Trophoblast cell (in vitro differentiated cells and primary cell): ENCODE measurements around the gene KSR1.

ENCODE experiments used
- DNase-seq, 2 donors: peaks; one replicate each; pipeline ENCODE4 v3.0.0-alpha.2; 2016
- H2AFZ ChIP-seq: 2 replicates; pipeline ENCODE4 v1.6.1; 2013; ENCODE audit warnings: low read length, moderate library complexity, mild to moderate bottlenecking; ENCODE audit not compliant: insufficient read depth, poor library complexity
- H2AK5ac ChIP-seq: 2 replicates; pipeline ENCODE4 v1.6.1; 2013; ENCODE audit warnings: mild to moderate bottlenecking, low read length
- H2BK120ac ChIP-seq: 2 replicates; pipeline ENCODE4 v1.6.1; 2013; ENCODE audit warnings: low read length, mild to moderate bottlenecking, moderate library complexity; ENCODE audit not compliant: insufficient read depth, poor library complexity
- H2BK12ac ChIP-seq: 2 replicates; pipeline ENCODE4 v1.6.1; 2013; ENCODE audit warnings: mild to moderate bottlenecking, low read length, moderate library complexity
- H2BK5ac ChIP-seq: 2 replicates; pipeline ENCODE4 v1.6.1; 2013; ENCODE audit warnings: low read length, low read depth, moderate library complexity, mild to moderate bottlenecking; ENCODE audit not compliant: poor library complexity
- H3K14ac ChIP-seq: 2 replicates; pipeline ENCODE4 v1.6.1; 2013; ENCODE audit warnings: mild to moderate bottlenecking, low read length
- H3K18ac ChIP-seq: 2 replicates; pipeline ENCODE4 v1.6.1; 2013; ENCODE audit warnings: mild to moderate bottlenecking, low read length
- H3K23ac ChIP-seq: 2 replicates; pipeline ENCODE4 v1.6.1; 2013; ENCODE audit warnings: low read length
- H3K27ac ChIP-seq: 2 replicates; pipeline ENCODE4 v1.5.1; 2013; ENCODE audit warnings: low read depth, mild to moderate bottlenecking, inconsistent platforms, low read length, moderate library complexity
- H3K27me3 ChIP-seq: 2 replicates; pipeline ENCODE4 v1.6.1; 2013; ENCODE audit warnings: inconsistent platforms, mild to moderate bottlenecking, low read length, moderate library complexity; ENCODE audit not compliant: insufficient read depth
- H3K36me3 ChIP-seq, 2 experiments: 1 replicate in 1 of 2; 2 replicates in 1 of 2; pipeline ENCODE4 v1.6.1; 2013; ENCODE audit warnings: low read length in 2 of 2, mild to moderate bottlenecking in 2 of 2, moderate library complexity in 1 of 2; ENCODE audit not compliant: insufficient read depth in 2 of 2, control insufficient read depth in 1 of 2
- H3K4ac ChIP-seq: 2 replicates; pipeline ENCODE4 v1.6.1; 2013; ENCODE audit warnings: low read depth, mild to moderate bottlenecking, low read length, moderate library complexity
- H3K4me1 ChIP-seq, 2 experiments: 1 replicate in 1 of 2; 2 replicates in 1 of 2; pipeline ENCODE4 v1.6.1; 2013; ENCODE audit warnings: low read length in 2 of 2, mild to moderate bottlenecking in 2 of 2, moderate library complexity in 1 of 2; ENCODE audit not compliant: insufficient read depth in 2 of 2, control insufficient read depth in 1 of 2
- H3K4me2 ChIP-seq: 2 replicates; pipeline ENCODE4 v1.6.1; 2013; ENCODE audit warnings: inconsistent platforms, mild to moderate bottlenecking, low read length, moderate library complexity
- H3K4me3 ChIP-seq: 2 replicates; pipeline ENCODE4 v1.5.1; 2013; ENCODE audit warnings: mild to moderate bottlenecking, low read depth, low read length, inconsistent platforms
- H3K79me1 ChIP-seq: one replicate; pipeline ENCODE4 v1.6.1; 2013; ENCODE audit warnings: low read length
- H3K79me2 ChIP-seq: 2 replicates; pipeline ENCODE4 v1.6.1; 2013; ENCODE audit warnings: low read length, mild to moderate bottlenecking; ENCODE audit not compliant: control insufficient read depth, insufficient read depth, poor library complexity
- H3K9ac ChIP-seq: 2 replicates; pipeline ENCODE4 v1.6.1; 2013; ENCODE audit warnings: mild to moderate bottlenecking, low read length
- H3K9me3 ChIP-seq: 2 replicates; pipeline ENCODE4 v1.6.1; 2013; ENCODE audit warnings: low read depth, mild to moderate bottlenecking, control low read depth, inconsistent platforms, low read length; ENCODE audit not compliant: insufficient read depth
- H4K12ac ChIP-seq: 2 replicates; pipeline ENCODE4 v1.6.1; 2013; ENCODE audit warnings: low read depth, mild to moderate bottlenecking, low read length, moderate library complexity
- H4K8ac ChIP-seq: 2 replicates; pipeline ENCODE4 v1.6.1; 2013; ENCODE audit warnings: low read depth, mild to moderate bottlenecking, low read length, moderate library complexity
- H4K91ac ChIP-seq: one replicate; pipeline ENCODE4 v1.6.1; 2013; ENCODE audit warnings: low read depth, mild to moderate bottlenecking, low read length, moderate library complexity
- WGBS: extraction: QIAGEN DNeasy Blood & Tissue Kit; methylation state at CpG from one replicate; pipeline ENCODE4 v1.1.7; 2013; ENCODE audit warnings: missing lambda C conversion rate; ENCODE audit not compliant: insufficient read length, insufficient coverage; ENCODE audit errors: extremely low coverage; 5-methylcytosine and 5-hydroxymethylcytosine counted together

Gene KSR1

DNA sequence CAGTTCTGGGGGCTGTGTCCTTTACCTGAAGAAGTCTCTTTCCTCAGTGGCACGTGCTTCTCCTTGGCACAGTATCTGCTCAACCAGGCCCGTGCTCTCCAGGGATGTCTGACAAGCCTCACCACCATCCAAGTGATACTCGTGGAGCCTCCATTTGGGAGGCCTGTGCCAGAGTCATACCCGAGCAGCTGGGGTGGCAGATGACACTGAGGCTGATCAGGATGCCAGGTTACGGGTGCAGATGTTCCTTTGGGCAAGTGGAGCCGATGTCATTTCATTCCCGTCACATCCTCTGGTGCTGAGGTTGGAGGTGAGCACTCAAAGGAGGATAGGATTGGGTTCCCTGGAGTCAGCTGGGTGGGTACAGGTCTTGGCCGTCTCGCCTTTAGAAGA, 87.2 kb downstream of the KSR1 start:
- WGBS, result no CpG with 5 or more reads among the region's 9 CpGs
- Histone ChIP-seq H3K4me3 (no peak overlapping the region), H3K18ac (no peak overlapping the region), H2BK5ac (no peak overlapping the region), H4K12ac (no peak overlapping the region), H3K27me3 (no peaks in the 10 kb centered on the region), H3K4ac (no peak overlapping the region), H4K91ac (no peak overlapping the region), H3K9me3 (no peaks in the 10 kb centered on the region), H2BK120ac (no peak overlapping the region), H2AK5ac (no peak overlapping the region), H3K4me2 (no peak overlapping the region), H3K23ac (no peak overlapping the region), H3K79me2 (peaks cover 3% of the 10 kb centered on the region), H3K14ac (no peak overlapping the region), H3K27ac (no peak overlapping the region), H3K36me3 (no peaks in the 10 kb centered on the region), H3K9ac (no peak overlapping the region), H3K79me1 (no peaks in the 10 kb centered on the region), H3K4me1 (peaks cover 12 to 24% of the 10 kb centered on the region in 2 experiments), H2BK12ac (no peak overlapping the region), H2AFZ (no peak overlapping the region), H4K8ac (no peak overlapping the region)
- DNase-seq, result no peak

DNA sequence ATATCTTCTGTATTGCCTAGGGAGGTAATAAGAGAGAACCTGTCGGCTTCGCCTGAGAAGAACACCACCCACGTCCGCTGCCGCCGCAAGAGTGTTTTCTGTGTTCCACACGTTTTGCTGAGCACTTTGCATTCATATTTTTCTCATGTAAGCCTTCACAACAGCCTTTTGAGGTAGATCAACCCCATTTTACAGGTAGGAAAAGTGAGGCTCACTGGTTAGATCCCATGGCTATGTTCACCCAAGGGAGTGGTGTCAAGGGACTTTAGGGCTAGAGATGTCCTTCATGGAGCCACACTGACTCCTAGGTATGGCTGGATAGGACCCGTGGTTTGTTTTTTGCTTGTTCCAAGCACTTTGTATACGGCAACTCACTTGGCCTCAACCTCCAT, 87.7 kb downstream of the KSR1 start:
- H3K23ac ChIP-seq, result no peak overlapping the region
- H4K12ac ChIP-seq, result no peak overlapping the region
- no peaks in the 10 kb centered on the region for H3K27me3 ChIP-seq
- H3K14ac ChIP-seq, result no peak overlapping the region
- no peak overlapping the region for H4K91ac ChIP-seq
- H3K4me1 ChIP-seq, result peaks cover 12 to 22% of the 10 kb centered on the region in 2 experiments
- H2AK5ac ChIP-seq, result no peak overlapping the region
- no peak overlapping the region for H3K4me3 ChIP-seq
- H3K9ac ChIP-seq, result no peak overlapping the region
- no peaks in the 10 kb centered on the region for H3K9me3 ChIP-seq
- H3K18ac ChIP-seq, result no peak overlapping the region
- no peak overlapping the region for H3K4ac ChIP-seq
- no peak overlapping the region for H3K27ac ChIP-seq
- WGBS, result no CpG with 5 or more reads among the region's 9 CpGs
- H2BK12ac ChIP-seq, result no peak overlapping the region
- no peak overlapping the region for H4K8ac ChIP-seq
- no peak overlapping the region for H3K4me2 ChIP-seq
- H2AFZ ChIP-seq, result no peak overlapping the region
- H3K79me1 ChIP-seq, result no peaks in the 10 kb centered on the region
- H2BK120ac ChIP-seq, result no peak overlapping the region
- no peak for DNase-seq
- H3K36me3 ChIP-seq, result no peaks in the 10 kb centered on the region
- no peak overlapping the region for H2BK5ac ChIP-seq
- H3K79me2 ChIP-seq, result peaks cover 3% of the 10 kb centered on the region

DNA sequence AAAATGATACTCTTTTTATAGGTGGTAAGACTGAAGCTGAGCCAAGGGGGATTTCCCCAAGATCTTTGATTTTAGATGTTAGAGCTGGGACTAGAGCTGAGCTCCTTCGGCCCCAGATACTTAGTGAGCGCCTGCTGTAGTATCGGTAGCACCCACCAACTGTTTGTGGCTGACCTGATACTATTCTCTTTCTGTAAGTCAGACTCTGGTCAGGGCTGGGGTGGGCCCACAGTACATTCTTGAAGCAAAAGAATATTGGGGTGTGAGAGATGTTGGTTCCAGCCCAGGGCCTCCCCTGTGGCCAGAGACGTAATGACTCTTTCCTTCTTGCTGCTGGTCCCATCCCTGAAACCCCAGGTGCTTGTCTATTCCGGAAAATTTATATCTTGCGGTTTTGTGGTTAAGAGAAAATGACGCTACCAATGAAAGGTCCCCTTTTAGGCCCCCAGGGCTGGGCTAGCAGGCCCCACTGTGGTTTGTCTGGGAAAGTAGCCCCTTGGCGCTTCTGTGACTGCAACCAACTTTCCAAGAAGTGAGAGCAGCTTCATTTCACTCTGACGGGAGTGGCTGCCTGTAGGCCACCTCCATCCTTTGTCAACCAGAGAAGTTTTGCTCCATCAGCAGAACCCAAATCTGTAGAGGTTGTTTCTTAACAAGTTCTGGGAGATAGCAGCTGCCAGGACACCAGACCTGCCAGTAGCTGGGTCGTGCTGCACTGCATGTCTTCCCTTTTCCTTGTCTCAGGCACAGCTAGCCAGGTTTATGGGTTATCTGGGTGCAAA, 88.3 kb downstream of the KSR1 start:
- Histone ChIP-seq H2AK5ac (no peak overlapping the region), H3K4me2 (no peak overlapping the region), H3K18ac (no peak overlapping the region), H2BK5ac (no peak overlapping the region), H3K79me1 (no peaks in the 10 kb centered on the region), H3K4me3 (no peak overlapping the region), H2BK120ac (no peak overlapping the region), H3K14ac (no peak overlapping the region), H2AFZ (no peak overlapping the region), H3K23ac (no peak overlapping the region), H4K91ac (no peak overlapping the region), H3K4me1 (peaks cover 12 to 22% of the 10 kb centered on the region in 2 experiments), H3K79me2 (peaks cover 3% of the 10 kb centered on the region), H3K4ac (no peak overlapping the region), H3K27ac (no peak overlapping the region), H3K27me3 (no peaks in the 10 kb centered on the region), H2BK12ac (no peak overlapping the region), H3K36me3 (no peaks in the 10 kb centered on the region), H3K9ac (no peak overlapping the region), H4K8ac (no peak overlapping the region), H3K9me3 (no peaks in the 10 kb centered on the region), H4K12ac (no peak overlapping the region)
- DNase-seq, result no peak
- WGBS, result no CpG with 5 or more reads among the region's 10 CpGs

DNA sequence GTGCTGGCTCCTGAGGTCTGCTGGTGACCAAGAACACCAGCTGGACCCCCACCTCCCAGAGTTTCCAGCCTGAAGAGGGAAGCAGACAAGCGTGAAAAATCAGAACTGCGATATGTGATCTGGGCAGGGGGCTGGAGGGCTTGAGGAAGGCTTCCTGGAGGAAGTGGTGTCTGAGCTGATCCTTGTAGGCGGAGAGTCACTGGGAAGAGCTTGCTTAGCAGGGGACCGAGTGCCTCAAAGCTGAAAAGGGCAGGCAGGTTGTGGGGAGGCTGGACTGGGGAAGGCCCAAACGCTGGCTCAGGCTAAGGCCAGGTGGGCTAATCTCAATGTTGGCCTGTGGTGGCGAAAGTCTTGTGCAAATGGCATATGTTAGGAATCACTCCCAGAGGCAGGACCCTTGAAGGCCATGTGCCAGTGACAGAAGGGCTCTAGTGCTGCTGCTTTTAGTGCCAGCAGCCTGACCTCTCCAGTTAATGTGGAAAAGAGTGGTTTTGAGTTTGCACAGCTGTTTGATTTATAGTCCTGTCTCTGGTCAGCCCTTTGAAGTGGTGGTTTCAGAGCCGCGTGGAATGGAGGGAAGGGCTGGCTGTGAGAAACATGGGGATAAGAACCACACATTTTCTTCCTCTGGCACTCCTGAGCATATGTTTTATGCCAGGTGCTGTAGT, 89.4 kb downstream of the KSR1 start:
- H3K9me3 ChIP-seq, result no peaks in the 10 kb centered on the region
- peaks cover 10 to 15% of the 10 kb centered on the region in 2 experiments for H3K4me1 ChIP-seq
- H3K27ac ChIP-seq, result no peak overlapping the region
- H3K18ac ChIP-seq, result peak overlapping the region; percentile 28
- H2AK5ac ChIP-seq, result no peak overlapping the region
- H3K36me3 ChIP-seq, result peaks cover under 1 to 2% of the 10 kb centered on the region in 2 experiments
- peaks cover 3% of the 10 kb centered on the region for H3K79me2 ChIP-seq
- no peaks in the 10 kb centered on the region for H3K79me1 ChIP-seq
- H2AFZ ChIP-seq, result no peak overlapping the region
- no peak overlapping the region for H2BK12ac ChIP-seq
- H4K91ac ChIP-seq, result no peak overlapping the region
- H3K14ac ChIP-seq, result no peak overlapping the region
- H3K27me3 ChIP-seq, result no peaks in the 10 kb centered on the region
- no peak for DNase-seq
- no peak overlapping the region for H4K12ac ChIP-seq
- peak overlapping the region; percentile 0 for H3K4ac ChIP-seq
- no peak overlapping the region for H3K23ac ChIP-seq
- H3K4me3 ChIP-seq, result no peak overlapping the region
- no peak overlapping the region for H2BK5ac ChIP-seq
- no peak overlapping the region for H3K9ac ChIP-seq
- H2BK120ac ChIP-seq, result no peak overlapping the region
- no peak overlapping the region for H4K8ac ChIP-seq
- H3K4me2 ChIP-seq, result no peak overlapping the region
- no CpG with 5 or more reads among the region's 8 CpGs for WGBS
